ENCODE measurements around the gene KEAP1.
A peak's percentile ranks its signal among the peaks of the same experiment; 100 is the strongest.
"Not testable (repeated sequence)": the region's sequence is repeated elsewhere in the genome, so short reads cannot be mapped to it uniquely, and the experiment has no call there.

KEAP1 gene

GRCh38 chr19:10503002-10503789 is at the start of gene KEAP1:
TSS of gene KEAP1 (minus strand) at chr19:10503356. CDS start at chr19:10500033, 3,323 bp downstream.
- DNase-seq, result peak; percentile 49 to 53

GRCh38 chr19:10552510-10553053 is 49.4 kb upstream of the KEAP1 start:
- peak in 1 of 2 experiments; percentile 51 for DNase-seq

- peak in 1 of 2 experiments; percentile 61 for DNase-seq
Measured at GRCh38 chr19:10551698-10552301, 48.6 kb upstream of the KEAP1 start.

DNA sequence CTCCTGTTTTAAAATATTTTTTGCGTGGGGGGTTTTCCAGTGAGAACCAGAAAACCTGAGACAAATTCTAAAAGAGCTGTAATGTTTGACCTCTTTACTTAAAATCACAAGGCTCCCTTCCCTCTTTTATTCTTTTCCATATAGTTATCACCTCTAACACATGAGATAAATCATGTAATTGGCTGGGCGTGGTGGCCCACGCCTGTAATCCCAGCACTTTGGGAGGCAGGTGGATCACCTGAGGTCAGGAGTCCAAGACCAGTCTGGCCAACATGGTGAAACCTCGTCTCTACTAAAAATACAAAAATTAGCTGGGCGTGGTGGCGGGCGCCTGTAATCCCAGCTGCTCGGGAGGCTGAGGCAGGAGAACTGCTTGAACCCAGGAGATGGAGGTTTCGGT is 47.9 kb upstream of the KEAP1 start:
- not testable (repeated sequence) for DNase-seq

GRCh38 chr19:10550336-10550735 is 47.2 kb upstream of the KEAP1 start:
- DNase-seq, result no peak

- DNase-seq, result no peak
Measured at GRCh38 chr19:10549733-10550132, 46.6 kb upstream of the KEAP1 start.

DNA sequence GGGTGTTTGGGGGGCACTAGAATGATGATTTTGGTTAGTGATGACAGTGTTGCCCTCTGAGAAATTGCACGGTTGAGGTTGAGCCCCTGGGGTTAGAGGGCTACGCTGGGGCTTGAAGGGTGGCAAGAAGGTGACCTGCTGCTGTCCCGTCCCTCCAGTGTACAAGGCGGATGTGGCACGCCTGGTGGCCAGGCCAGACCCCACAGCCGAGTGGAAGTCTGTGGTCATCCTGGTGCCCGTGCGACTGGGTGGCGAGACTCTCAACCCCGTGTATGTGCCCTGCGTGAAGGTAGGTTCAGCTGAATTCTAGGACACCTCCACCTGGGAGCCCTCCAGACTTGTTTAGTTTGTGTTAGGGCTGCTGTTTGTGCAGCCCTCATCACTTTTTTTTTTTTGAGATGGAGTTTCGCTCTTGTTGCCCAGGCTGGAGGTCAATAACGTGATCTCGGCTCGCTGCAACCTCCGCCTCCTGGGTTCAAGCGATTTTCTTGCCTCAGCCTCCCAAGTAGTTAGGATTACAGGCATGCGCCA is 45.7 kb upstream of the KEAP1 start:
- no peak for DNase-seq

GRCh38 chr19:10546817-10547216 is 43.7 kb upstream of the KEAP1 start:
- no peak for DNase-seq

DNA sequence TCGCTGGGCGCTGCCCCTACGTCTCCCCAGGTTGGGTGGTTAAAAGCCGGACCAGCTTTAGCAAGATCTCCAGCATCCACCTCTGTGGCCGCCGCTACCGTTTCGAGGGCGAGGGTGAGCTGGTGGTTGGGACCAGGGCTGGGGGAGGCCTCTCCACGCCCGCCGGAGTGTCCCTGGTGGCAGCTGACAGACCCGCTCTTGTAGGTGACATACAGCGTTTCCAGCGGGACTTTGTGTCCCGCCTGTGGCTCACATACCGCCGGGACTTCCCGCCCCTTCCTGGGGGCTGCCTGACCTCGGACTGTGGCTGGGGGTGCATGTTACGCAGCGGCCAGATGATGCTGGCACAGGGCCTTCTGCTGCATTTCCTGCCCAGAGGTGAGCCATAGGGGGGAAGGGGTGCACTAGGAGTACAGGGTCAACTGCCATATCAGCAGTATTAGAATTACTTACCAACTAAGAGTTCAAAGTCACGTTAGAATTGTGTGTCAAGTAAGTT is 41.6 kb upstream of the KEAP1 start:
- DNase-seq, result peak in 1 of 2 experiments; percentile 21

DNA sequence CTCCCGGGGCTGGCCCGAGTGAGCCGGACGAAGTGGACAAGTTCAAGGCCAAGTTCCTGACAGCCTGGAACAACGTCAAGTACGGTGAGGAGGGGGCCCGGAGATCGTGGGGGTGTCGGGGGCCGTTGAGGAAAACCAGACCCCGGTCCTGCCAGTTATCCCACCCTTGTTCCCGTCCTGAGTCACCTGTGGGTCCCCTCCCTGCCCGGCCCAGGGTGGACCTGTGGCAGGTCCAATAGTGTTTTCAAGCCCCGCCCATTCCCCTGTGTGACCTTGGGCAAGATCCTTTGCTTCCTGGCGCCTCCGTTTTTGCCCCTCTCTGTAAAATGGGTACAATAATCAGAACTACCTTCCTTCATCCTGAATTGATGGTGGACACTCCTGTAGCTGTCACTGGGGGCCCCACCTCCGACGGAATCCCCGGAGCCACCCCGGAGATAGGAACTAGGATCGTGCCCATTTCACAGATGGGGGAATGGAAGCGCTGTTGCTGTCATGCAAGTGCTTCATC is 41.1 kb upstream of the KEAP1 start:
- peak; percentile 31 to 36 for DNase-seq

GRCh38 chr19:10543420-10544241 is 40.5 kb upstream of the KEAP1 start, which contains the start of gene ATG4D:
TSS of gene ATG4D (plus strand) at chr19:10543904. CDS start at chr19:10544091, 187 bp downstream.
- DNase-seq, result peak; percentile 79 to 81

- DNase-seq, result no peak
Measured at GRCh38 chr19:10543059-10543419, 39.9 kb upstream of the KEAP1 start.

GRCh38 chr19:10539016-10539415 is 35.9 kb upstream of the KEAP1 start:
- not testable (repeated sequence) for DNase-seq

DNA sequence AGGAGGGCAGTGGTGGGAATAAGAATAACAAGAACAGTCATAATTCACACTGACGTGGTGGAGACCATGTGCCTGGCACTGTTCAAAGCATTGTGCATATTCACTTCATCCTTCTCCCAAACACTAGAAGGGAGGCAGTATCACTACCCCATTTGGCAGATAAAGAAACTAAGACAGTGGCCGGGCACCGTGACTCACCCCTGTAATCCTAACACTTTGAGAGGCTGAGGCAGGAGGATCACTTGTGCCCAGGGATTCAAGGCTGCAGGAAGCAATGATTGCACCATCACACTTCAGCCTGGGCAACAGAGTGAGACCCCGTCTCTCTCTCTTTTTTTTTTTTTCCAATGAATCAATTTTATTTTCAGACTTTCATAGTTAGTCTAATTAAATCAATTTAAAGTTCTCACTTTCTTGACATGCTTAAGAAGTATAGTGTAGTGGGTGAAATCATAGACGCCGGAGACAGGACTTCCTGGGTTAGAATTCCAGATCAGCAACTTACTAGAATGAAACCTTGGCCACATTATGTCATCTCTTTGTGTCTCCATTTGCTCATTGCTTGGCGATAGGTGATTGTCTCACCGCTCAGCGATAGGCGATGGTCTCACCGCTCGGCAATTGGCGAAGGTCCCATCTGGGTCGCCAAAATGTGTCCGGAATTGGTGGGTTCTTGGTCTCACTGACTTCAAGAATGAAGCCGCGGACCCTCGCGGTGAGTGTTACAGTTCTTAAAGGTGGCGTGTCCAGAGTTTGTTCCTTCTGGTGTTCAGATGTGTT is 35.2 kb upstream of the KEAP1 start:
- no peak for DNase-seq

GRCh38 chr19:10537668-10538067 is 34.5 kb upstream of the KEAP1 start:
- no peak for DNase-seq

DNA sequence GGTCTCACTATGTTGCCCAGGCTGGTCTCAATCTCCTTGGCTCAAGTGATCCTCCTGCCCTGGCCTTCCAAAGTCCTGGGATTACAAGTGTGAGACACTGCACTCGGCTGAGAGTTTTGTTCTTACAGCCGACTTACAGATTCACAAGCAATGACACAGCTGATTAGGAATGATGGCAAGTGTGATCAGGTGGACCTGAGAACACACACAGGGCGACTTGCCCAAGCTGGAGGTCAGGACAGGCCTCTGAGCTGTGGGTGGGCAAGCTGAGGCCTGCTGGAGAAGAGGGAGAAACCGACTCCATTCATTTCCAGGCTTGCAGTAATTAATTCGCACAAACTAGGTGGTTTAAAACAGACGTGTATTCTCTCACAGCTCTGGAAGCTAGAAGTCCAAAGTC is 32.5 kb upstream of the KEAP1 start:
- DNase-seq, result no peak

DNA sequence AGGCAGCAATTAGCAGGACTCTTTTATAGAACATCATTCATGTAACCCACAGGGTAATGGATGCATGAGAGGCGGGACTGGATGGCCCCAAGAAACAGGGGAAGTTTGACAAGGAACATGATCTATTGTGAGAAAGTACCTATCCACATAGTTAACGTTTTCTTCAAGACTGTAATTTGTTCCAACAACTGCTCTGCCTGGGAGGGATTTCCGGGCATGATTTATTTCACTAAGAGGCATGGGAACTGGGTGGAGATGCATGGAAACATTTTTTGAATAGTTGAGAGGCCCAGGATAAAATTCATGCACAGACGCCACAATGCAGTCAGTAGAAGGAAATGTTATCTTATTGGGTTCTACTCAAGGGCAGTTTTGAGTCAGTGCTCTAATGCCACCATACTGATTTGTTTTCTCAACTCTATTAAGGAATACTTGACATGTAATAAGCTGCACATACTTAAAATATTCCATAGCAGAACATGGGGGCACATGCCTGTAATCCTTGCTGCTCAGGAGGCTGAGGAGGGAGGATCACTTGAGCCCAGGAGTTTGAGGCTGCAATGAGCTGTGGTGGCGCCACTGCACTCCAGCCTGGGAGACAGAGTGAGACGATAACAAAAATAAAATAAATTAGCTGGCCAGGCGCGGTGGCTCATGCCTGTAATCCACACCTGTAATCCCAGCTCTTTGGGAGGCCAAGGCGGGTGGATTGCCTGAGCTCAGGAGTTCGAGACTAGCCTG is 30.7 kb upstream of the KEAP1 start:
- DNase-seq, result no peak

DNA sequence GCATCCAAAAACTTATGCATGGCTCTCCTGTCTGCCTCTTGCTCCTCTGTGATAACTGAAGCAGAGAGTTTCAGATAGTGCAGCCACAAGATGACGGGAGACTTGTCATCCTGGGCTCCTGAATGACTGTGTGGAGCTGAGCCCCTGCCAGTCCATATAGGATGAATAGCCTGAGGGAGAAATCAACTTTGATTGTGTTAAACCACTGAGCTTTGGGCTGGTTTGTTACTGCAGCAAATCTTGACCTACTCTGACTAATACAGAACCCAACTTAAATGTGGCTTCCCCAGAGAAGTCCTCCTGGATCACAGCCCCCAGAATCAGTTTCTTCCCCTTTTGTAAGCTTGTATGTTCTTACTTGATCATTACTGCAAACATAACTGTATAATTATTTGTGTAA is 29.3 kb upstream of the KEAP1 start:
- DNase-seq, result no peak

- DNase-seq, result not testable (repeated sequence)
Measured at GRCh38 chr19:10526887-10527286, 23.7 kb upstream of the KEAP1 start.

DNA sequence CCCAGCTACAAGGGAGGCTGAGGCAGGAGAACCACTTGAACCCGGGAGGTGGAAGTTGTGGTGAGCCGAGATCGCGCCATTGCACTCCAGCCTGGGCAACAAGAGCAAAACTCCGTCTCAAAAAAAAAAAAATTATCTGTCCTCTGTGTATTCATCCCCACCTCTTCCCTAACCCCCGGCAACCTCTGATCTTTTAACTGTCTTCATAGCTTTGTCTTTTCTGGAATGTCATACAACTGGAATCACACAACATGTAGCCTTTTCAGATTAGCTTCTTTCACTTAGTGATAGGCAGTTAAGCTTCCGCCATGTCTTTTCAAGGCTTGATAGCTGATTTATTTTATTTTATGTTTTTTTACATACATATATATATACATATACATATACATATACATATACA is 22.5 kb upstream of the KEAP1 start:
- DNase-seq, result no peak

DNA sequence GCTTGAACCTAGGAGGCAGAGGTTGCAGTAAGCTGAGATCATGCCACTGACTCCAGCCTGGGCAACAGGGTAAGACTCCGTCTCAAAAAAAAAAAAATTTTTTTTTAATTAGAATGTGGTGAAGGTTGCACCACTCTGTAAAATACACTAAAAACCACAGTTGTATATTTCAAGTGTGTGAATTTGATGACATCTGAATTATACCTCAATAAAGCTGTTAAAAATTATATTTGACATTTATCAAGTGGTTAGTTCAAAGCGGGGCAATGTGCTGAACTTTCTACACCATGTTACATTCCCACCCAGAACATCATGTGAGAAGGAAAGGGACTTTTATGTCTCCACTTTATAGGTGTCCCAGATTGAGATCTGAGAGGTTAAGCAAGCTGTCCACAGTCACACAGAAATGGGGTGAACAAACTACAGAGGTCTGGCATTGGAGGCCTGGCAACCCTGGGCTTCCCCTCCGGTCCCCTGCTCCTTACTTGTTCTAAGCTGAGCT is 20.0 kb upstream of the KEAP1 start:
- DNase-seq, result no peak

All from activated CD4-positive, alpha-beta T cell treated with anti-CD3 and anti-CD28 coated beads, Interleukin-2, amount 50 U/mL, for 48 hours (primary cell).